Mammary epithelial cell (primary cell): ENCODE data around the gene ISLR.

Experiments used
- EZH2 ChIP-seq: IDR thresholded peaks from 2 replicates; pipeline ENCODE4 v1.6.1; 2012; ENCODE audit warnings: low read length, inconsistent platforms, borderline replicate concordance
- TF ChIP-seq, protein P1 (sequence below), 2 donors: IDR thresholded peaks in 1 of 2; conservative IDR thresholded peaks in 1 of 2; 2 replicates each; pipeline ENCODE4 v1.5.1; 2011 to 2012; ENCODE audit warnings: inconsistent platforms in 2 of 2, low read length in 2 of 2, mild to moderate bottlenecking in 2 of 2, control low read depth in 1 of 2, low read depth in 1 of 2; ENCODE audit not compliant: insufficient read depth in 1 of 2; ENCODE audit errors: extremely low read depth in 1 of 2

- TF ChIP-seq, protein P1, sequence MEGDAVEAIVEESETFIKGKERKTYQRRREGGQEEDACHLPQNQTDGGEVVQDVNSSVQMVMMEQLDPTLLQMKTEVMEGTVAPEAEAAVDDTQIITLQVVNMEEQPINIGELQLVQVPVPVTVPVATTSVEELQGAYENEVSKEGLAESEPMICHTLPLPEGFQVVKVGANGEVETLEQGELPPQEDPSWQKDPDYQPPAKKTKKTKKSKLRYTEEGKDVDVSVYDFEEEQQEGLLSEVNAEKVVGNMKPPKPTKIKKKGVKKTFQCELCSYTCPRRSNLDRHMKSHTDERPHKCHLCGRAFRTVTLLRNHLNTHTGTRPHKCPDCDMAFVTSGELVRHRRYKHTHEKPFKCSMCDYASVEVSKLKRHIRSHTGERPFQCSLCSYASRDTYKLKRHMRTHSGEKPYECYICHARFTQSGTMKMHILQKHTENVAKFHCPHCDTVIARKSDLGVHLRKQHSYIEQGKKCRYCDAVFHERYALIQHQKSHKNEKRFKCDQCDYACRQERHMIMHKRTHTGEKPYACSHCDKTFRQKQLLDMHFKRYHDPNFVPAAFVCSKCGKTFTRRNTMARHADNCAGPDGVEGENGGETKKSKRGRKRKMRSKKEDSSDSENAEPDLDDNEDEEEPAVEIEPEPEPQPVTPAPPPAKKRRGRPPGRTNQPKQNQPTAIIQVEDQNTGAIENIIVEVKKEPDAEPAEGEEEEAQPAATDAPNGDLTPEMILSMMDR (conservative IDR thresholded peaks at IDR 0.05 in 1 of 2, IDR thresholded peaks at IDR 0.05 in 1 of 2; ENCODE audit: extremely low read depth in 1 of 2, insufficient read depth in 1 of 2, low read depth in 1 of 2, low read length in 2 of 2): no peak
- no peak for TF ChIP-seq EZH2
Measured at GRCh38 chr15:74175271-74176191, 2.0 kb downstream of the ISLR start.
